Effector memory CD8-positive, alpha-beta T cell (primary cell): Measurements from ENCODE around the gene PNMA1.

Experiments
- ATAC-seq: fragments of 150-1000 bp; cut with Tn5 transposase; replicated peaks from 2 replicates; pipeline ENCODE4 v1.10.0; 2021; ENCODE audit warnings: mild to moderate bottlenecking, moderate library complexity
- DNase-seq, 3 experiments: peaks; one replicate each; pipeline ENCODE4 v3.0.0; 2021
- H3K27ac Mint-ChIP-seq, 2 donors: one replicate each; pipeline ENCODE4 v1.8.0; 2022; ENCODE audit warnings: mild to moderate bottlenecking in 2 of 2, mixed read lengths in 2 of 2, moderate library complexity in 2 of 2
- H3K27me3 Mint-ChIP-seq, 2 donors: one replicate each; pipeline ENCODE4 v1.8.0; 2022; ENCODE audit warnings: mixed read lengths in 2 of 2
- H3K36me3 Mint-ChIP-seq: one replicate; pipeline ENCODE4 v1.8.0; 2022; ENCODE audit warnings: mild to moderate bottlenecking, moderate library complexity, mixed read lengths; ENCODE audit not compliant: insufficient read depth
- H3K4me1 Mint-ChIP-seq, 2 donors: one replicate each; pipeline ENCODE4 v1.8.0; 2022; ENCODE audit warnings: low read depth in 2 of 2, mixed read lengths in 2 of 2
- H3K4me3 Mint-ChIP-seq, 2 donors: one replicate each; pipeline ENCODE4 v1.8.0; 2022; ENCODE audit warnings: mild to moderate bottlenecking in 2 of 2, mixed read lengths in 2 of 2, moderate library complexity in 2 of 2
- H3K9me3 Mint-ChIP-seq, 2 donors: one replicate each; pipeline ENCODE4 v1.8.0; 2022; ENCODE audit warnings: mixed read lengths in 2 of 2

The PNMA1 gene

DNA sequence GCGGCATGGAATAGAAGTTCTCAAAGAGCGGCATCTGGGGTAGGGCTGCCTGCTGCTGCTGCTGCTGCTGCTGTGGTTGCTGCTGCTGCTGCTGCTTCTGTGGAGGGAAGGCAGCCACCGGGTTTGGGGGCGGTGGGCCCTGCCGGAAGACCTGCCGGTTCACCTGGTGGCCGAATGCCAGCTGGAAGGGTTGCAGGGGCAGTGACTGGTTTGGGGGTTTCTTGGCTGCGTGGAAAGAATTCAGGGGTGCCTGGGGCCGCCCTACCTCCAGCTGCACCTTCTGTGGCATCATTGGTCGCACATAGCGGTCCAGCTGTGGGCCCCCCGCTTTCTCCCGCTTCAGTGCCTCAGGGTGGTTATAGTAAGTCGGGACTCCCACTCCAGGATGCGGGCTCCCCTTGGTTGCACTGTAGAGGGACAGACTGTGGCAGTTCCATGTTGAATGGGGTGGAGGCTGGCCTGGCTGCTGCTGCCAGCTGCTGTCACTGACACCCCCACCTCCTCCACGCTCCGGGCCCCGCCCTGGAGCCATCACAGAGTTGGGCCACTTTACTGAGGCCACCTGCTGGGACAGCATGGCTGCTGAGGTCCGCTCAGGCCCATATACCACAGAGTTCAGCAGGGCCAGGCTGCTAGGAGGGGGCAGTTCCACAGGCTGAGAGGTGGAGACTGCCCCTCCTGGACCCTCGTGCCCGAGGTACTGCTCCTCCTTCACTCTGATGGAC, 25.2 kb upstream of the PNMA1 start:
- peak overlapping the region in 1 of 2 donors; percentile 96 for H3K27ac Mint-ChIP-seq
- no peaks in the 10 kb centered on the region for H3K9me3 Mint-ChIP-seq
- H3K4me3 Mint-ChIP-seq, result peak overlapping the region in 1 of 2 donors; percentile 90
- H3K36me3 Mint-ChIP-seq, result peaks cover 83% of the 10 kb centered on the region
- no peak for ATAC-seq
- no peaks in the 10 kb centered on the region for H3K27me3 Mint-ChIP-seq
- H3K4me1 Mint-ChIP-seq, result peaks cover 43 to 60% of the 10 kb centered on the region in 2 donors
- no peak for DNase-seq

DNA sequence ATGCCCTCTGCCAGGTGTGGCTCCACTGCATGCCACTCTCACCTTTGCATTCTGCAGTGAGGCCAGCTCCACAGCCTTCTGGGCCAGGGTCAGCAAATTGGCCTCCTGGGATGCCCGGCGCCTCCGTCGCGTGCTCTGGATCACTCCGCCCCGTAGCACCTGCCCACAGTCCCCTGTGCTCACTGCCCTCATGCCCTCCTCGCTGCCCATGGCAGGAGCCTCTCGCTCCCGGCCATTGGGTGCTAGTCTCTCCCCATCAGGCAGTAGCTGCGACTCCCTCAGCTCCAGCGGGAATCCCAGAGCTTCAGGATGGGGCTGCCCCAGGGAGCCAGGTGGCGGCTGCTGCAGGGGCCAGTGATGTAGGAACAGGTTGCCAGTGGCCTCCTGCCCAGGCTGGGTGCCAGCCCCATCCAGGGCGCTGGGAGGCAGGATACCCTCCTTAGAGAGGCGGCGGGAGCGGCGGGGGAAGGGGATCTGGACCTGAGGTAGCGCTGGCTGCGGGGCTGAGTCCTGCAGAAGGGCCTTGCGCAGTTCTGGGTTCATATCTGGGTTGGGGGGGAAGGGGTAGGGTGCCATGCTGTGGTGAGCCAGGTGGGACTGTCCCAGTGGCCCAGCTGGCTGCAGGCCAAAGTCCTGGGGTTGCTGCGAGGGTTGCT, 24.5 kb upstream of the PNMA1 start:
- peaks cover 90% of the 10 kb centered on the region for H3K36me3 Mint-ChIP-seq
- no peak for ATAC-seq

DNA sequence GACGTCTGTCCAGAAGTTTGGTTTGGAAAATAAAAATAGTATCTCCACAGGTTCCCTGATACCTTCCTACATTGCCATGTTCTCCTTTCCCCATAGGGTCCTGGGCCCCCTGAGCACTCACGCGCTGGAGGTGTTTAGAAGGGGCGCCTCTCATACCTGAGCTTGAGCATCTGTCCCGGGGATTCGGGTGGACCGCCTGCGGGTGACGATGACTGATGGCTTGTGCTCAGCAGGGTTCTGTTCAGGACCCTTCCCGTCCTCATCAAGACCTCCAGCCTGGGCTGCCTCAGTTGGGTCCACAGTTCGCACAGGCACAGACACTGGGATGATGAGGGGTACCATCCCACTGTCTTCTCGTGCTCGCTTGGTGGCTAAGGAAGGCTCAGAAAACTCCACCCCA, 22.7 kb upstream of the PNMA1 start:
- H3K27me3 Mint-ChIP-seq, result no peaks in the 10 kb centered on the region
- peak overlapping the region; percentile 51 to 80 for H3K27ac Mint-ChIP-seq
- no peak overlapping the region for H3K4me3 Mint-ChIP-seq
- H3K36me3 Mint-ChIP-seq, result peaks cover 88% of the 10 kb centered on the region
- peaks cover 22 to 41% of the 10 kb centered on the region in 2 donors for H3K4me1 Mint-ChIP-seq
- ATAC-seq (no peak), DNase-seq (no peak)
- no peaks in the 10 kb centered on the region for H3K9me3 Mint-ChIP-seq

More for the DNA sequence above, 24.5 kb upstream of the PNMA1 start:
- Mint-ChIP-seq H3K4me1 (peaks cover 36 to 53% of the 10 kb centered on the region in 2 donors), H3K9me3 (no peaks in the 10 kb centered on the region), H3K4me3 (no peak overlapping the region), H3K27me3 (no peaks in the 10 kb centered on the region), H3K27ac (peak overlapping the region; percentile 62 to 96)
- no peak for DNase-seq

DNA sequence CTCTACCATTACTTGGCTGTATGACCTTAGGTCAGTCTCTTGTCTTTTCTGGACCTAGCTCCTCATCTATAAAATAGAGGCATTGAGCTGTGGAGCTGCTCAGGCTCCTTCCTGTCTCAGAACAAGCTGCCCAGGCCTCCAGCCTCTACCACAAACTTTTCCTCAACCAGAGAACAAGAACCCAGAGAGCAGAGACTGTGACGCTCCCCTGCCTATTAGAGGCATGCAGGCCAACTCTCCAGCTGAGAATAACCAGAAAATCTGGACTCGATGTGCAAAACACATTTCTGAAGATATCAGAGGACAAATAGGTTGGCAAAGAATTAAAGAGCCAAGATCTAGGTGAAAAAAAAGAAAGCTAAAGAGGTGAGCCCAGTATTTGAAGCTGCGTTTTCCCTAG, 17.8 kb upstream of the PNMA1 start:
- no peak for ATAC-seq
- peaks cover 86% of the 10 kb centered on the region for H3K36me3 Mint-ChIP-seq
- H3K27me3 Mint-ChIP-seq, result no peaks in the 10 kb centered on the region
- no peak overlapping the region for H3K4me3 Mint-ChIP-seq
- H3K4me1 Mint-ChIP-seq, result peaks cover 12 to 29% of the 10 kb centered on the region in 2 donors
- peak overlapping the region in 1 of 2 donors; percentile 78 for H3K27ac Mint-ChIP-seq
- DNase-seq, result no peak
- no peaks in the 10 kb centered on the region for H3K9me3 Mint-ChIP-seq

DNA sequence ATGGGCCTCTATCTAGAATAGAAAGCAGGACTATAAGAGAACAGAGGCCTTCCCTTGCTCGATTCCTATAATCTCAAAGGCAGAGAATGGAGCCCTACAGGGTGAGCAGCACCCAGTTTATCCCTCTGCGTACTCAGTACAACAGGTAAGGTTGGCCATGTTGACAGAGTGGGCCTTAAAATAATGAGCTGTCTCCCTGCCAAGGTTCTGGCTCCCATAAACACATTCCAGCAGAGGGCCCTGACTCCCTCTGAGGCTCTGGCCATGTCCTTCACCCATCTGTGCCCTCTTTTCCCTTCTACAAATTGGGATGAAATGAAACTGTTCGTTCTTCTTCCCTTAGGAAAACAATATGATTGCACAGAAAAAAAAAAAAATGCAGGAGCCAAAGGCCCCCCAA, 16.9 kb upstream of the PNMA1 start:
- Mint-ChIP-seq H3K4me3 (no peak overlapping the region), H3K36me3 (peaks cover 86% of the 10 kb centered on the region), H3K9me3 (no peaks in the 10 kb centered on the region), H3K27ac (peak overlapping the region in 1 of 2 donors; percentile 78), H3K27me3 (no peaks in the 10 kb centered on the region), H3K4me1 (peaks cover 14 to 27% of the 10 kb centered on the region in 2 donors)
- ATAC-seq (no peak), DNase-seq (no peak)

DNA sequence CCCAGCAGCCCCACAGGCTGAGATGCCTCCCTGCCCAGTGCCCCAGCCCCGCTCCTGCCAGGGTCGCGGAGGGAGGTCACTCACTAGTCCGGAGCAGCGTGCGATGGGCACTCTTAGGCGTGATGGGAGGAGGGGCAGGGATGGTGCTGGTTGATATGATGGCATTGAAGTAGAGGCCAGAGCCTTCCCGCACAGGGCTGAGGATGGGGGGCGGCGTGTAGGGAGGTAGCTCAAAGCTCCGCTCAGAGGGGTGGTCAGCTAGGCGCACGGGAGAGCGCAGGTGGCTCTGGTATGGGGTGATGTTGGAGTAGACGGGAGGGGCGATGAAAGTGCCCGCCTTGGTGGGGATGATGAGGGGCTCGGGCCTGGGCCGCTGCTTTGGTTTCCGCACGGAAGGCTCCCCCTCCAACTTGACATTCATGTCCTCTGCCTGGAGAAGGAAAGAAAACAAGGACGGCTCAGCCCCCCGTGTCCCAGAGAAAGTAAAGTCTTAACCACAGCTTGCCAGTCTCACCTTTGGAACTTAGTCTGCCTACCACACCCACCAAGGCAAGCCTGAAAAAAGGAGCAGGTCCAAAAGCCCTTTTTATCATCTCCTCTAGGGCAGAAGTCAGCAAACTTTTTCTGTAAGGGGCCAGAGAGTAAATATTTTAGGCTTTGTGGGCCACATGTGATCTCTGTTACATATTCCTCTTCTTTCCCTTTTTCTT, 15.5 kb upstream of the PNMA1 start:
- H3K9me3 Mint-ChIP-seq, result no peaks in the 10 kb centered on the region
- peaks cover 80% of the 10 kb centered on the region for H3K36me3 Mint-ChIP-seq
- DNase-seq, result no peak
- H3K27me3 Mint-ChIP-seq, result no peaks in the 10 kb centered on the region
- ATAC-seq, result no peak
- H3K27ac Mint-ChIP-seq, result peak overlapping the region; percentile 78 to 89
- H3K4me3 Mint-ChIP-seq, result no peak overlapping the region
- peaks cover 17 to 24% of the 10 kb centered on the region in 2 donors for H3K4me1 Mint-ChIP-seq

DNA sequence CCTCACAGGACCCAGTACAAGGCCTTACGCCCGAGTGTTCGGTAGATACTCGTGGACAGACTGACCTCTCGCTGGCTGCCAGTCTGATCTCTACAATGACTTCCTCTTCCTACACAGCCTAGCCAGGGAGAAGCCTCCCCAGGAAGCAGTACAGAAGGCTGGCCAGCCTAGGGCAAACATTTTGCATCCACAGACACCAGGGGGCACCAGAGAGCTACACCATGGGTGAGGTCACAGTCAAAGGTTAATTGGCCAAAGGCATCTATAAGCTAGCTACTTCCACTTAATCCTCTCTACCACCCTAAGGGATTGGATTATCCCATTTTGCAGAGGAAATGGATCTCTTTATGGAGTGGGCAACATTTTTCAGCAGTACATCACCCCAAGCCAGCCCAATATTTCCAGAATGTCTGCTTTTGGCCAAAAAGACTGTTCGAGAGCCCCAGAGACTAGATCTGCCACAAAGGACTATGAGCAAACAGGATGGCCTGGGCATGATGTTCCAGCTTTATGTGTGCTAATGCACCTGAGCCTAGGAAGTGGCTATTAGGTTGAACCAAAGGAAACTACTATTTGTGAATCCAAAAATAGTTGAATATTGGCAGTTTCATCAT, 14.6 kb upstream of the PNMA1 start:
- Mint-ChIP-seq H3K36me3 (peaks cover 80% of the 10 kb centered on the region), H3K27me3 (no peaks in the 10 kb centered on the region)
- peak; percentile 86 to 91 (median 88) for DNase-seq

DNA sequence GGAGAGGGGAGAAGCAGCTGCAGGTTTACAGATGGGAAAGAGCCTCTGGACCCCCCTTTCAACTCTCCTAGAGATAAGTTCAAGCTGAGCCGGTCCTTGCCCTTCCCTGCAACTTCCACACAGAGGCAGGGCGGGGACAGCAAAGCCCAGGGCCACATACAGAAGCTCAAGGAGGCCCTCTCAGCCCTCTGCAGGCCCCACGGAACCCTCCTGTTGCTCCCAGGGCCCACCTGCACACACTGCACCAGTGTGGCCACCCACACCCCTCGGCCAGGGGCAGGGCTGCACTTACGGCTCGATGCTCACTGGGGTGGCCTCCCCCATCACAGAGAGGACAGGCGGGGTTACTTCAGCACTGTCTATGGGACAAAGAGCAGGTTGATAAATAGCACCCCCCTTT, 13.0 kb upstream of the PNMA1 start:
- H3K4me3 Mint-ChIP-seq, result no peak overlapping the region
- DNase-seq (no peak), ATAC-seq (no peak)
- H3K27me3 Mint-ChIP-seq, result no peaks in the 10 kb centered on the region
- H3K27ac Mint-ChIP-seq, result peak overlapping the region in 1 of 2 donors; percentile 60
- H3K9me3 Mint-ChIP-seq, result no peaks in the 10 kb centered on the region
- peaks cover 19% of the 10 kb centered on the region in 2 donors for H3K4me1 Mint-ChIP-seq
- peaks cover 86% of the 10 kb centered on the region for H3K36me3 Mint-ChIP-seq

More for the DNA sequence above, 14.6 kb upstream of the PNMA1 start:
- H3K4me1 Mint-ChIP-seq, result peaks cover 20 to 22% of the 10 kb centered on the region in 2 donors
- ATAC-seq, result peak; percentile 94
- H3K27ac Mint-ChIP-seq, result peak overlapping the region; percentile 78 to 89
- H3K9me3 Mint-ChIP-seq, result no peaks in the 10 kb centered on the region
- no peak overlapping the region for H3K4me3 Mint-ChIP-seq

DNA sequence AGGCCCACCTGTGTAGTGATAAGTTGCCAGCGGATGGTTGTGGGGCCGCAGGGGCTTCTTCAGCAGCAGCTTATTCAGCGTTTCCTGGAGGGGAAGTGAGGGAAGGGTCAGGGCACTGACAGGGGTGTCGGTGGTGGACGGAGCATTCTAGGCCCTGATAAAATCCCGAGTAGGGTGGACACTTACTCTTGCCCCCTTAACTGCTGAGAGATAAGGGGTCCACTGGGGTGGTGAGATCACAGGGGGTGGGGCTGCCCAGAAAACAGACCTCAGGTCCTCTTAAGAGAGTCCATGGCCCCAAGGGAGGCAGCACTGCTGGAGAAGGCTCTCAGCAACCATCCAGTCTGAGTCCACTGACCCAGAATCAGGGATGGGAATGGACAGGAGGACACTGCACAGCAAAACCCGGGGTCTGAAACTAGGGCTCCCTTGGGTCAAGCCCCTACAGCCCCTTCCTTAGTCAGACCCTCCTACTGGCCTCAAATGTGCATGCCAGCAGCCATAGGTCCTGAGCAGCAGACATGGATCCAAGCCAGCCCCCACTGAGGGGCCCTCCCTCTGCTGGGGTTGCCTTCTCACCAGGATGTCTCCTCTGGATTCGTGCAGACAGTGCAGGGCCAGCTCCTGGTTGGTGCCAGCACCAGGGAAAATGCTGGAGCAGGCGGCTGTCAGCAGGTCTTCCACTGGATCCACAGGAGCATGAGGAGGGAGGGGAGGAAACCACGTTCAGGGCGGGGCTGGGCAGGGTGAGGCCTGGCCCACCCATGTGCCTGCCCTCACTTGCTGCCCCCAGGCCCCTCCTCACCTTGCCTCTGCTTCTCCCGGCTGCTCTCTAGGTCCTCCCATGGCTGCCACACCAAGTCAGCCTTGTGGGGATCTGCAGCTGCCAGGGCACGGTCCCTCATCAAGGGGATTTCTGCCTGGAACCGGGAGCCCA, 12.1 kb upstream of the PNMA1 start:
- H3K27me3 Mint-ChIP-seq, result no peaks in the 10 kb centered on the region
- ATAC-seq (no peak), DNase-seq (no peak)
- no peaks in the 10 kb centered on the region for H3K9me3 Mint-ChIP-seq
- peaks cover 90% of the 10 kb centered on the region for H3K36me3 Mint-ChIP-seq
- no peak overlapping the region for H3K4me3 Mint-ChIP-seq
- peak overlapping the region in 1 of 2 donors; percentile 60 for H3K27ac Mint-ChIP-seq
- H3K4me1 Mint-ChIP-seq, result peaks cover 15 to 16% of the 10 kb centered on the region in 2 donors

DNA sequence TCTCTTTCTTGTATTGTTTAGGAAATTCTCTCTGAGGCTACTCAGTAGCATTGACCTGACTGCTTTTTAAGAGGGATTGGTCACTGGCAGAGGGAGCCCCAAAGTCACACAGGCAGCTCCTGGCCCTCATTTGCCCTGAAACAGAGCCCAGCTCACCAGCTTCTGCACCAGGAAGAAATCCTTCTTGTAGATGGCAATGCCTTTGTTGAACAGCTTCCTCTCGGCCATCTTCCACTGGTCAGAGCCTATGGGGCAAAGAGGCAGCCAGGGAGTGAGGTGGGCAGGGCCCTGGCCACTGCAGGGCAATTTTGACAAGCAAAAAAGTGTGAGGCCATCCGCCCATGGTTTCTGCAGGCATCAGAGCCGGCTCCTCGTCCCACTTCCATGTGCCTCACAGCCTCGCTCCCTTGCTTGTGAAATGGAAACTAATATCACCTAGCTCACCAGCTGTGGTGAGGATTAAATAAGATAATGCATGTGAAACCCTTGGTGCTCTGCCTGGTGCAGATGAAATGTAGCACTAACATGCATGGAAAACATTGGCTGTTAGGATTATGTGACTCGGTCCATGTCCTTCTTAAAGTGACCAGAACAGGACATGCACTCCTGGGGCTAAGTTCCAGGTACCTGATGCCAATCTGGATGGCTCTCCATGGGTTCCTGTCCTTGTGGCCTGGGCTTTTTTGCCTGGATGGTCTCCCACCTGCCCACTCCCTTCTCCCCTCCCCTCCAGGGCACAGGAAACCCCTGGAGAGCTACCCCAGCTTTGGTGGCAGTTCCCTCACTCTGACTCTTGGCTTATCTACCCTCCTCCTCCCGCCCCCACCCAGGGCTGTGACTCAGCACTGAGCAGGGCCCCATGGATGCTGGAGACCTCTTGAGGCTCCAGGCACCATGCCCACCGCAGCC, 11.2 kb upstream of the PNMA1 start:
- ATAC-seq (no peak), DNase-seq (no peak)
- Mint-ChIP-seq H3K27ac (peak overlapping the region; percentile 60 to 76), H3K4me3 (no peak overlapping the region), H3K4me1 (peaks cover 15 to 16% of the 10 kb centered on the region in 2 donors), H3K27me3 (no peaks in the 10 kb centered on the region), H3K36me3 (peaks cover 90% of the 10 kb centered on the region), H3K9me3 (no peaks in the 10 kb centered on the region)

DNA sequence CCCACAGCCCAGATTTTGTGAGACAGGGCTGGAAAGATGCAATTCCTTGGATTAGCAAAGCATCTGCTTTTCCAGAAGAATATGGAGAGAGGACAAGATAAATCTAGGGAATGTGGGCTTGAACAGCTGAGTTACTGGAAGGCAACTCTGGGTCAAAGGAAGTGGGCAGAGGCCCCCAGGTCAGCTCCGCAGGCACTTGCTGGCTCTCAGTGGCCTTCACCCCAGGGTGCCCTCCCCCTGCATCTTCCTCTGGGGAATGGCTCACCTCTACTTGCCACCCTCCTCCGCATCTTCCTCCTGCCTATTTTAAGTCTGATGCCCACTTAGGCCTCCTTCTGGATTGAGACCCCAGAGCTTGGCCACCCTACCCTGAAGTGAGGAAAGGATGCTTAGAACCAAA, 10.5 kb upstream of the PNMA1 start:
- Mint-ChIP-seq H3K36me3 (peaks cover 87% of the 10 kb centered on the region), H3K4me3 (no peak overlapping the region), H3K4me1 (peaks cover 14 to 16% of the 10 kb centered on the region in 2 donors), H3K9me3 (no peaks in the 10 kb centered on the region), H3K27ac (peak overlapping the region; percentile 76 to 80), H3K27me3 (no peaks in the 10 kb centered on the region)
- ATAC-seq (no peak), DNase-seq (no peak)
